CD14-positive monocyte (primary cell): Measurements from ENCODE around the gene FRMD4A. TPM values are rescaled to one million over a fixed set of nuclear protein-coding genes. Genes with fewer than 3 reads are reported as not detected.

Experiments
- DNase-seq, 3 donors: peaks; one replicate each; pipeline ENCODE4 v3.0.0-alpha.2; 2011 to 2022
- H2AFZ ChIP-seq: 2 replicates; pipeline ENCODE4 v1.6.0; 2012; ENCODE audit warnings: mild to moderate bottlenecking, low read depth, low read length, inconsistent platforms; ENCODE audit not compliant: insufficient read depth, poor library complexity, severe bottlenecking
- H3K27ac ChIP-seq, 2 donors: 1 replicate in 1 of 2; 2 replicates in 1 of 2; pipeline ENCODE4 v1.5.1; 2012 to 2013; ENCODE audit warnings: low read length in 2 of 2, control low read depth in 1 of 2, inconsistent platforms in 1 of 2, low read depth in 1 of 2, mild to moderate bottlenecking in 1 of 2
- H3K27me3 ChIP-seq, 2 donors: one replicate each; pipeline versions ENCODE4 v1.6.0 to v1.6.1; 2011 to 2013; ENCODE audit warnings: low read length in 2 of 2; ENCODE audit not compliant: control insufficient read depth in 2 of 2, insufficient read depth in 2 of 2
- H3K36me3 ChIP-seq, 2 donors: replicated peaks in 1 of 2; 1 replicate in 1 of 2; 2 replicates in 1 of 2; pipeline versions ENCODE4 v1.5.1 to v1.6.1; 2012 to 2013; ENCODE audit warnings: low read length in 2 of 2, control low read depth in 1 of 2, inconsistent platforms in 1 of 2, mild to moderate bottlenecking in 1 of 2; ENCODE audit not compliant: insufficient read depth in 2 of 2, control insufficient read depth in 1 of 2
- H3K4me1 ChIP-seq, 2 donors: 1 replicate in 1 of 2; 2 replicates in 1 of 2; pipeline versions ENCODE4 v1.5.1 to v1.6.1; 2012 to 2013; ENCODE audit warnings: low read length in 2 of 2, control low read depth in 1 of 2, inconsistent platforms in 1 of 2, mild to moderate bottlenecking in 1 of 2, moderate library complexity in 1 of 2; ENCODE audit not compliant: insufficient read depth in 2 of 2, control insufficient read depth in 1 of 2
- H3K4me2 ChIP-seq: replicated peaks from 2 replicates; pipeline ENCODE3; 2012; ENCODE audit warnings: low read length, moderate library complexity, mild to moderate bottlenecking; ENCODE audit not compliant: poor library complexity, severe bottlenecking; ENCODE audit errors: extremely low read depth
- H3K4me3 ChIP-seq, 3 experiments: fragments of 200-600 bp in 1 of 3; sonication (generic) in 1 of 3; replicated peaks in 1 of 3; 1 replicate in 2 of 3; 2 replicates in 1 of 3; pipeline ENCODE4 v1.5.1; 2011 to 2013; ENCODE audit warnings: low read length in 3 of 3, mild to moderate bottlenecking in 3 of 3, control low read depth in 2 of 3, low read depth in 2 of 3, inconsistent platforms in 1 of 3, moderate library complexity in 1 of 3
- H3K79me2 ChIP-seq: 2 replicates; pipeline ENCODE4 v1.6.0; 2012; ENCODE audit warnings: mild to moderate bottlenecking, control low read depth, inconsistent platforms, low read length, moderate library complexity; ENCODE audit not compliant: insufficient read depth
- H3K9ac ChIP-seq: 2 replicates; pipeline ENCODE4 v1.6.0; 2017; ENCODE audit warnings: low read length, mild to moderate bottlenecking; ENCODE audit not compliant: insufficient read depth, poor library complexity, severe bottlenecking
- H3K9me3 ChIP-seq, 2 donors: replicated peaks in 1 of 2; 1 replicate in 1 of 2; 2 replicates in 1 of 2; pipeline versions ENCODE4 v1.5.1 to v1.6.1; 2012 to 2013; ENCODE audit warnings: low read length in 2 of 2, control low read depth in 1 of 2; ENCODE audit not compliant: control insufficient read depth in 1 of 2, insufficient read depth in 1 of 2
- H4K20me1 ChIP-seq: 2 replicates; pipeline ENCODE4 v1.6.0; 2012; ENCODE audit warnings: mild to moderate bottlenecking, low read length, control low read depth, moderate library complexity; ENCODE audit not compliant: insufficient read depth
- H3K27ac Mint-ChIP-seq, 7 donors: one replicate each; pipeline ENCODE4 v1.8.0; 2020; ENCODE audit warnings: mild to moderate bottlenecking in 7 of 7, mixed read lengths in 7 of 7, moderate library complexity in 6 of 7, inconsistent platforms in 2 of 7
- H3K27me3 Mint-ChIP-seq, 3 donors: one replicate each; pipeline ENCODE4 v1.8.0; 2021 to 2022; ENCODE audit warnings: low read depth in 3 of 3, mild to moderate bottlenecking in 3 of 3, mixed read lengths in 3 of 3, moderate library complexity in 3 of 3, inconsistent platforms in 1 of 3
- H3K36me3 Mint-ChIP-seq, 2 donors: one replicate each; pipeline ENCODE4 v1.8.0; 2020; ENCODE audit warnings: mixed read lengths in 2 of 2, inconsistent platforms in 1 of 2, mild to moderate bottlenecking in 1 of 2
- H3K4me1 Mint-ChIP-seq: one replicate; pipeline ENCODE4 v1.8.0; 2020; ENCODE audit warnings: mild to moderate bottlenecking, mixed read lengths
- H3K4me3 Mint-ChIP-seq, 2 donors: one replicate each; pipeline ENCODE4 v1.8.0; 2020; ENCODE audit warnings: mild to moderate bottlenecking in 2 of 2, mixed read lengths in 2 of 2, moderate library complexity in 1 of 2
- H3K9me3 Mint-ChIP-seq, 7 donors: one replicate each; pipeline ENCODE4 v1.8.0; 2020 to 2022; ENCODE audit warnings: mixed read lengths in 7 of 7, mild to moderate bottlenecking in 6 of 7, moderate library complexity in 6 of 7, inconsistent platforms in 2 of 7
- WGBS: methylation state at CpG from one replicate; pipeline ENCODE4 v1.1.5; 2013; ENCODE audit warnings: missing lambda C conversion rate; ENCODE audit not compliant: insufficient coverage; 5-methylcytosine and 5-hydroxymethylcytosine counted together
- intact Hi-C, 2 donors: fragments of 100-400 bp; cut with micrococcal nuclease; formaldehyde crosslinking; loops; one replicate each; pipeline versions ENCODE4 v1.15.0 to v1.15.1; 2023
- polyA plus RNA-seq, 3 donors: library from polyadenylated mRNA; depleted of rRNA in 1 of 3; unstranded in 2 of 3; stranded (reverse) in 1 of 3; fragments of 300-500 nt in 2 of 3; fragments of >200 nt in 1 of 3; fragmentation: Illumina TruSeq in 2 of 3; gene quantifications; 1 replicate in 2 of 3; 2 replicates in 1 of 3; pipeline ENCODE4 v1.2.3, GENCODE V29; 2012 to 2021
- TF ChIP-seq, protein P1 (sequence below): fragments of 200-600 bp; IDR thresholded peaks from one replicate; pipeline ENCODE4 v1.8.0; 2022; ENCODE audit warnings: antibody characterized with exemption, mild to moderate bottlenecking

Gene FRMD4A
- polyA plus RNA-seq, 3 donors = 0.12 TPM; not detected in 2

DNA sequence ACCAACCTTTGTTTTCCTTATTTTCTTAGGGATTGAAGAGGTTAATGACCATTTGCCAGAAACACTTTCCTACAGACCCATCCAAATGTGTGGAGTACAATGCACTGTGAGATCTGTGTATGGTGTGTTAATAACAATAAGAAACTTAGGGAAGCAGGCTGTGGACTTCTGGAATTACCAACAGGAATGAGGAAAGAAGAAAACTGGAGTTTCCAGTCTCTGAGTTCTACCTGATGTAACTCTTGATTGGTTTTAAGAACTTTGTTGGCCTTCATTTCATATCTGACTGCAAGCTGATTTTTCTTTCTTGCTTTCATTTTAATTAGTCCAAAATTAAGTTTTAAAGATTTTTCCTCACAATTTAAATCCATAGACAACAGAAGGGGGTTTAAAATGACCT is 700.5 kb downstream of the FRMD4A start:
- H3K9me3 Mint-ChIP-seq = no peaks in the 10 kb centered on the region
- H3K27me3 Mint-ChIP-seq = no peaks in the 10 kb centered on the region
- TF ChIP-seq, protein P1, sequence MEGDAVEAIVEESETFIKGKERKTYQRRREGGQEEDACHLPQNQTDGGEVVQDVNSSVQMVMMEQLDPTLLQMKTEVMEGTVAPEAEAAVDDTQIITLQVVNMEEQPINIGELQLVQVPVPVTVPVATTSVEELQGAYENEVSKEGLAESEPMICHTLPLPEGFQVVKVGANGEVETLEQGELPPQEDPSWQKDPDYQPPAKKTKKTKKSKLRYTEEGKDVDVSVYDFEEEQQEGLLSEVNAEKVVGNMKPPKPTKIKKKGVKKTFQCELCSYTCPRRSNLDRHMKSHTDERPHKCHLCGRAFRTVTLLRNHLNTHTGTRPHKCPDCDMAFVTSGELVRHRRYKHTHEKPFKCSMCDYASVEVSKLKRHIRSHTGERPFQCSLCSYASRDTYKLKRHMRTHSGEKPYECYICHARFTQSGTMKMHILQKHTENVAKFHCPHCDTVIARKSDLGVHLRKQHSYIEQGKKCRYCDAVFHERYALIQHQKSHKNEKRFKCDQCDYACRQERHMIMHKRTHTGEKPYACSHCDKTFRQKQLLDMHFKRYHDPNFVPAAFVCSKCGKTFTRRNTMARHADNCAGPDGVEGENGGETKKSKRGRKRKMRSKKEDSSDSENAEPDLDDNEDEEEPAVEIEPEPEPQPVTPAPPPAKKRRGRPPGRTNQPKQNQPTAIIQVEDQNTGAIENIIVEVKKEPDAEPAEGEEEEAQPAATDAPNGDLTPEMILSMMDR = no peak
- peaks cover 18 to 22% of the 10 kb centered on the region in 2 donors for H3K4me1 ChIP-seq
- no peak overlapping the region for H3K4me3 ChIP-seq
- H3K27ac Mint-ChIP-seq = no peak overlapping the region
- H3K4me3 Mint-ChIP-seq = no peak overlapping the region
- H4K20me1 ChIP-seq = no peaks in the 10 kb centered on the region
- peaks cover 26 to 81% of the 10 kb centered on the region in 2 donors for H3K36me3 ChIP-seq
- H3K79me2 ChIP-seq = no peaks in the 10 kb centered on the region
- H3K36me3 Mint-ChIP-seq = peaks cover 57 to 60% of the 10 kb centered on the region in 2 donors
- H3K27me3 ChIP-seq = no peaks in the 10 kb centered on the region
- H3K9me3 ChIP-seq = no peaks in the 10 kb centered on the region
- intact Hi-C loops = no loop called here
- peaks cover 27% of the 10 kb centered on the region for H3K4me1 Mint-ChIP-seq
- H3K4me2 ChIP-seq = no peak overlapping the region
- no peak overlapping the region for H3K27ac ChIP-seq
- no peak for DNase-seq
- H2AFZ ChIP-seq = no peak overlapping the region
- H3K9ac ChIP-seq = no peak overlapping the region

- Histone ChIP-seq H3K79me2 (no peaks in the 10 kb centered on the region), H2AFZ (no peak overlapping the region), H3K4me1 (peaks cover 15 to 22% of the 10 kb centered on the region in 2 donors), H3K27me3 (no peaks in the 10 kb centered on the region), H3K27ac (no peak overlapping the region), H4K20me1 (no peaks in the 10 kb centered on the region), H3K4me3 (no peak overlapping the region), H3K9me3 (no peaks in the 10 kb centered on the region), H3K4me2 (no peak overlapping the region), H3K36me3 (peaks cover 28 to 92% of the 10 kb centered on the region in 2 donors), H3K9ac (no peak overlapping the region)
- no peaks in the 10 kb centered on the region for H3K27me3 Mint-ChIP-seq
- no peak overlapping the region for H3K27ac Mint-ChIP-seq
- no peaks in the 10 kb centered on the region for H3K9me3 Mint-ChIP-seq
- H3K4me1 Mint-ChIP-seq = peaks cover 24% of the 10 kb centered on the region
- intact Hi-C loops = no loop called here
- H3K36me3 Mint-ChIP-seq = peaks cover 57 to 63% of the 10 kb centered on the region in 2 donors
- TF ChIP-seq, protein P1 = no peak
- no peak overlapping the region for H3K4me3 Mint-ChIP-seq
- no peak for DNase-seq
- 100% methylated on average over 1 of the region's 2 CpGs for WGBS
Measured at GRCh38 chr10:13629116-13629515, 701.6 kb downstream of the FRMD4A start.
